SK-N-SH (cell line): ENCODE results near the gene TTC21A. TPM values are rescaled to one million over a fixed set of nuclear protein-coding genes. Genes with fewer than 3 reads are reported as not detected.

Experiments used
- CTCF ChIA-PET: fragments of 300-600, 350-600 bp; formaldehyde crosslinking; extraction: SDS; loops from one replicate; lab custom pipeline; 2021; lab: Yijun Ruan, JAX
- POLR2A ChIA-PET: fragments of 350-600 bp; sonication (Branson Sonifier 250); formaldehyde crosslinking; extraction: SDS; loops from one replicate; lab custom pipeline; 2020; ENCODE audit warnings: antibody characterized with exemption, inconsistent platforms; lab: Yijun Ruan, JAX
- DNase-seq: peaks from one replicate; pipeline ENCODE4 v3.0.0; 2012
- H2AFZ ChIP-seq: fragments of 200-600 bp; sonication (generic); 2 replicates; pipeline ENCODE4 v1.8.1; 2016; ENCODE audit warnings: antibody characterized with exemption, mild to moderate bottlenecking, low read depth
- H3F3A ChIP-seq: fragments of 200-600 bp; sonication (generic); replicated peaks from 2 replicates; pipeline ENCODE3; 2016; ENCODE audit warnings: antibody characterized with exemption, mild to moderate bottlenecking; ENCODE audit not compliant: insufficient read depth
- H3K27ac ChIP-seq, 2 experiments: fragments of 200-500 bp in 1 of 2; fragments of 200-600 bp in 1 of 2; sonication (Bioruptor generic) in 1 of 2; sonication (generic), shearing (Covaris generic) in 1 of 2; 2 replicates each; pipeline versions ENCODE4 v1.5.1 to v1.6.1; 2014 to 2016; ENCODE audit warnings: low read depth in 2 of 2, inconsistent platforms in 1 of 2, low read length in 1 of 2, mild to moderate bottlenecking in 1 of 2, mixed read lengths in 1 of 2
- H3K27me3 ChIP-seq: fragments of 200-600 bp; sonication (generic), shearing (Covaris generic); 2 replicates; pipeline ENCODE4 v1.6.1; 2016; ENCODE audit warnings: mixed run types; ENCODE audit not compliant: insufficient read depth
- H3K36me3 ChIP-seq, 2 experiments: fragments of 200-500 bp in 1 of 2; fragments of 200-600 bp in 1 of 2; sonication (Bioruptor generic) in 1 of 2; sonication (generic) in 1 of 2; replicated peaks in 1 of 2; 2 replicates each; pipeline versions ENCODE3 to v1.5.1; 2014 to 2016; ENCODE audit warnings: low read length in 1 of 2, mild to moderate bottlenecking in 1 of 2; ENCODE audit not compliant: insufficient read depth in 2 of 2, control insufficient read depth in 1 of 2
- H3K4me1 ChIP-seq, 2 experiments: fragments of 200-500 bp in 1 of 2; fragments of 200-600 bp in 1 of 2; sonication (Bioruptor generic) in 1 of 2; sonication (generic), shearing (Covaris generic) in 1 of 2; 2 replicates each; pipeline versions ENCODE4 v1.5.1 to v1.6.1; 2014 to 2016; ENCODE audit warnings: low read depth in 1 of 2, low read length in 1 of 2, mixed run types in 1 of 2; ENCODE audit not compliant: insufficient read depth in 2 of 2, control insufficient read depth in 1 of 2
- H3K4me2 ChIP-seq: fragments of 200-600 bp; sonication (generic), shearing (Covaris generic); 2 replicates; pipeline ENCODE4 v1.6.1; 2017; ENCODE audit warnings: mixed run types
- H3K4me3 ChIP-seq, 2 experiments: fragments of 200-500 bp in 1 of 2; fragments of 200-600 bp in 1 of 2; sonication (Bioruptor generic) in 1 of 2; sonication (generic), shearing (Covaris generic) in 1 of 2; 2 replicates each; pipeline versions ENCODE4 v1.5.1 to v1.8.1; 2014 to 2016; ENCODE audit warnings: low read depth in 2 of 2, inconsistent platforms in 1 of 2, low read length in 1 of 2, mild to moderate bottlenecking in 1 of 2, mixed read lengths in 1 of 2, moderate library complexity in 1 of 2
- H3K79me2 ChIP-seq: fragments of 200-600 bp; sonication (generic); 2 replicates; pipeline ENCODE4 v1.8.1; 2017; ENCODE audit warnings: mild to moderate bottlenecking; ENCODE audit not compliant: insufficient read depth
- H3K9ac ChIP-seq: fragments of 200-600 bp; sonication (generic); 2 replicates; pipeline ENCODE4 v1.6.1; 2017; ENCODE audit warnings: mixed run types
- H3K9me2 ChIP-seq: fragments of 200-600 bp; sonication (generic); 2 replicates; pipeline ENCODE4 v1.6.1; 2017; ENCODE audit warnings: mixed run types
- H3K9me3 ChIP-seq: fragments of 200-600 bp; sonication (generic); 2 replicates; pipeline ENCODE4 v1.6.1; 2017; ENCODE audit warnings: mixed run types, mild to moderate bottlenecking, moderate library complexity
- H4K20me1 ChIP-seq: fragments of 200-600 bp; sonication (generic); 2 replicates; pipeline ENCODE4 v1.6.1; 2017; ENCODE audit warnings: mild to moderate bottlenecking, mixed run types; ENCODE audit not compliant: insufficient read depth
- CHD2 ChIP-seq: fragments of 150-350 bp; IDR thresholded peaks from 2 replicates; pipeline ENCODE4 v1.6.1; 2018; ENCODE audit warnings: low read length; ENCODE audit not compliant: partially characterized antibody
- FOXM1 ChIP-seq: IDR thresholded peaks from 2 replicates; pipeline ENCODE4 v1.4.0; 2012; ENCODE audit warnings: low read depth, mild to moderate bottlenecking
- GABPA ChIP-seq: IDR thresholded peaks from 2 replicates; pipeline ENCODE4 v1.4.0; 2012; ENCODE audit warnings: low read depth, mild to moderate bottlenecking
- JUND ChIP-seq: IDR thresholded peaks from 2 replicates; pipeline ENCODE4 v1.4.0; 2012
- NRF1 ChIP-seq: IDR thresholded peaks from 2 replicates; pipeline ENCODE4 v1.6.1; 2012; ENCODE audit warnings: low read depth, mild to moderate bottlenecking, low read length
- RCOR1 ChIP-seq: fragments of 150-350 bp; IDR thresholded peaks from 2 replicates; pipeline ENCODE4 v1.6.1; 2017; ENCODE audit warnings: antibody characterized with exemption, low read length
- TAF1 ChIP-seq: IDR thresholded peaks from 2 replicates; pipeline ENCODE4 v1.6.1; 2012; ENCODE audit warnings: low read depth, mild to moderate bottlenecking, low read length, moderate library complexity, borderline replicate concordance
- TEAD4 ChIP-seq: IDR thresholded peaks from 2 replicates; pipeline ENCODE4 v1.4.0; 2012; ENCODE audit warnings: mild to moderate bottlenecking, borderline replicate concordance; ENCODE audit not compliant: insufficient read depth
- YY1 ChIP-seq: IDR thresholded peaks from 2 replicates; pipeline ENCODE4 v1.4.0; 2012; ENCODE audit warnings: low read depth, mild to moderate bottlenecking
- WGBS: methylation state at CpG from one replicate; pipeline ENCODE4 v1.1.6; 2017; ENCODE audit warnings: low lambda C conversion rate; 5-methylcytosine and 5-hydroxymethylcytosine counted together
- polyA plus RNA-seq, 3 experiments: library from polyadenylated mRNA; depleted of rRNA; stranded (reverse); fragments of >200 nt; gene quantifications; 2 replicates each; pipeline ENCODE4 v1.2.3, GENCODE V29; 2012
- TF ChIP-seq, protein P1 (sequence below): IDR thresholded peaks from 2 replicates; pipeline ENCODE4 v1.4.0; 2012; ENCODE audit warnings: low read depth, borderline replicate concordance
- TF ChIP-seq, protein P2 (sequence below): fragments of 200-600 bp; sonication (generic); IDR thresholded peaks from 2 replicates; pipeline ENCODE4 v1.6.1; 2017; ENCODE audit warnings: antibody characterized with exemption, mild to moderate bottlenecking, moderate library complexity

Gene TTC21A
- polyA plus RNA-seq, 1 of the 3 experiments (the other 2 are of a cell fraction), result 3.9 TPM

DNA sequence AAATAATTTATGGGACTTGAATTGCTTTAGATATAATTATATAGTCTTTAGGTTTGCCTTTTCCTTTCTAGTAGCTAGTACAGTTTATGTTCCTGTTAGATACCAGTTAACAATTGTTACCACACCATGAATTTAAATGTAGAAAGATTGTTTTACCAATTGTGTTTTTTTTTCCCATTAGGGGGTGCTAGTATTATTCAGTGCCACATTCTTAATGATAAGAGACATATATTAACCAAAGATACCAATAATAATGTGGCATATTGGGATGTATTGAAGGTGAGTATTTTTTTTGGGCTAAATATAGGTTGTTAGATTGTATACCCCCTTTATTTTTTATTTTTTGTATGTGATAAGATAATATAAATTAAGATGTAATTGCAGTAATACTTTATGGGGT, 27.9 kb upstream of the TTC21A start:
- no peak overlapping the region for H3K4me3 ChIP-seq
- H3K4me1 ChIP-seq, result no peaks in the 10 kb centered on the region
- H3K79me2 ChIP-seq, result no peaks in the 10 kb centered on the region
- no peak overlapping the region for H3K4me2 ChIP-seq
- no peaks in the 10 kb centered on the region for H3K27me3 ChIP-seq
- H4K20me1 ChIP-seq, result no peaks in the 10 kb centered on the region
- no peaks in the 10 kb centered on the region for H3K9me3 ChIP-seq
- no peak overlapping the region for H2AFZ ChIP-seq
- CTCF ChIA-PET, result interaction anchor here (0.6 to 2.7 kb wide), 5 partner anchors 11 to 213 kb away, joined by 3 to 11 read pairs (median 4); no protein-coding TSS in a partner anchor
- POLR2A ChIA-PET, result no interaction called here
- no peaks in the 10 kb centered on the region for H3K9me2 ChIP-seq
- no peak for TF ChIP-seq NRF1
- no peak for TF ChIP-seq TAF1
- no peak for TF ChIP-seq RCOR1
- H3F3A ChIP-seq, result no peaks in the 10 kb centered on the region
- H3K27ac ChIP-seq, result no peak overlapping the region
- peaks cover 41 to 63% of the 10 kb centered on the region in 2 experiments for H3K36me3 ChIP-seq
- no peak overlapping the region for H3K9ac ChIP-seq
- no peak for DNase-seq

DNA sequence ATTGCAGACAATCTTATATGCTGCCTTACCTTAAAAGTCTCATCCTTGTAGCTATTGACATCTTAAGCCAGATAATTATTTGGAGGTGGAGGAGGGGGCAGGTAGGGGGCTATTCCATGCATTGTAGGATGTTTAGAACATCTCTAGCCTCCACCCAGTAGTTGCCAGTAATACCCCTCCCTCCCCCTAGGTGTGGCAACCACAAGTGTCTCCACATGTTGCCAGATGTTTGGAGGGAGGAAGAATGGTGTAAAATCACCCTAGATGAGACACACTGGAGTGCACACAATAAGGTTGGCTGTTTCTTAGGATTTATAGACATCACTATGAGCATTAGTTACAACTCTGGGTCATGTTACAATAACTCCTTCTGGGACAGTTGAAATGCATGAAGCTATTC, 27.5 kb upstream of the TTC21A start:
- H3K27me3 ChIP-seq, result no peaks in the 10 kb centered on the region
- no peak overlapping the region for H3K9ac ChIP-seq
- no peaks in the 10 kb centered on the region for H3K9me2 ChIP-seq
- POLR2A ChIA-PET, result no interaction called here
- H3K4me2 ChIP-seq, result no peak overlapping the region
- no peaks in the 10 kb centered on the region for H3F3A ChIP-seq
- TF ChIP-seq, protein P1, sequence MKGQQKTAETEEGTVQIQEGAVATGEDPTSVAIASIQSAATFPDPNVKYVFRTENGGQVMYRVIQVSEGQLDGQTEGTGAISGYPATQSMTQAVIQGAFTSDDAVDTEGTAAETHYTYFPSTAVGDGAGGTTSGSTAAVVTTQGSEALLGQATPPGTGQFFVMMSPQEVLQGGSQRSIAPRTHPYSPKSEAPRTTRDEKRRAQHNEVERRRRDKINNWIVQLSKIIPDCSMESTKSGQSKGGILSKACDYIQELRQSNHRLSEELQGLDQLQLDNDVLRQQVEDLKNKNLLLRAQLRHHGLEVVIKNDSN, result no peak
- TF ChIP-seq, protein P2, sequence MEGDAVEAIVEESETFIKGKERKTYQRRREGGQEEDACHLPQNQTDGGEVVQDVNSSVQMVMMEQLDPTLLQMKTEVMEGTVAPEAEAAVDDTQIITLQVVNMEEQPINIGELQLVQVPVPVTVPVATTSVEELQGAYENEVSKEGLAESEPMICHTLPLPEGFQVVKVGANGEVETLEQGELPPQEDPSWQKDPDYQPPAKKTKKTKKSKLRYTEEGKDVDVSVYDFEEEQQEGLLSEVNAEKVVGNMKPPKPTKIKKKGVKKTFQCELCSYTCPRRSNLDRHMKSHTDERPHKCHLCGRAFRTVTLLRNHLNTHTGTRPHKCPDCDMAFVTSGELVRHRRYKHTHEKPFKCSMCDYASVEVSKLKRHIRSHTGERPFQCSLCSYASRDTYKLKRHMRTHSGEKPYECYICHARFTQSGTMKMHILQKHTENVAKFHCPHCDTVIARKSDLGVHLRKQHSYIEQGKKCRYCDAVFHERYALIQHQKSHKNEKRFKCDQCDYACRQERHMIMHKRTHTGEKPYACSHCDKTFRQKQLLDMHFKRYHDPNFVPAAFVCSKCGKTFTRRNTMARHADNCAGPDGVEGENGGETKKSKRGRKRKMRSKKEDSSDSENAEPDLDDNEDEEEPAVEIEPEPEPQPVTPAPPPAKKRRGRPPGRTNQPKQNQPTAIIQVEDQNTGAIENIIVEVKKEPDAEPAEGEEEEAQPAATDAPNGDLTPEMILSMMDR, result no peak
- TF ChIP-seq GABPA (no peak), FOXM1 (no peak), YY1 (no peak)
- TF ChIP-seq, all 33 proteins: peak for 0
- CTCF ChIA-PET, result interaction anchor here (0.6 to 1.6 kb wide), 4 partner anchors 12 to 212 kb away, joined by 3 to 11 read pairs (median 4); no protein-coding TSS in a partner anchor
- Histone ChIP-seq H3K79me2 (no peaks in the 10 kb centered on the region), H3K36me3 (peaks cover 42 to 59% of the 10 kb centered on the region in 2 experiments), H3K4me1 (no peaks in the 10 kb centered on the region), H3K27ac (no peak overlapping the region), H3K4me3 (no peak overlapping the region), H2AFZ (no peak overlapping the region), H3K9me3 (no peaks in the 10 kb centered on the region), H4K20me1 (no peaks in the 10 kb centered on the region)
- no peak for DNase-seq

DNA sequence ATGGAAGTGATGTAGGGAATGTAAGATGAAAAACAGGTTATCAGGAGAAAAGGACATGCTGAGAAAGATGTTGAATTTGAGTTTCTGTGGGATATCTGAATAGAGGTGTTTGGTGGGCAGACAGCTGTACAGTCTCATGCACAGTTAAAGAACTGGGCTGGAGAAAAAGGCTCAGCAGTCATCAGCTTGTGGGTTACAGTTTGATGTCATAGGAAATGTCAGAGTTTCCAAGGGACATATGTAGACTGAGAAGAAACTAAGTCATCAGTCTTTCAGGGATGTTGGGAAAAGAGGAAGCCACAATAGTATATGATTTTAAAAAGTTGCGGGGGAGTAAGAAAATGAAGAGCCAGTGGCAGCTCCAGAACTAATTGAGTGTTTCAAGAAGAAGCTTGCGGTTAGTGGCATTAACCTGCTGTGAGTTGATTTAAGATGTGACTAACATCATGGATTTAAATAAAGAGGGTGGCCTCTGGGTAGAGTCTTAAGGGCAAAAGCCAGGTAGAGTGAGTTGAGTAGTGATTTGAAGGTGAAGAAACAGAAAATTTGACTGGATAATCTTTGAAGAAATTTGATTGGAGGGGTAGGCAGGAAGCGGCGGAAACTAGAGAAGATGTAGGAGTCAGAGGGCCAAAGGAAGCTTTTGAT, 24.7 kb upstream of the TTC21A start:
- Histone ChIP-seq H3K4me3 (no peak overlapping the region), H3K9me3 (no peaks in the 10 kb centered on the region), H3K36me3 (peaks cover 46 to 57% of the 10 kb centered on the region in 2 experiments), H3K27me3 (no peaks in the 10 kb centered on the region), H3K4me1 (no peaks in the 10 kb centered on the region), H3K79me2 (no peaks in the 10 kb centered on the region), H3K4me2 (no peak overlapping the region), H3K27ac (no peak overlapping the region), H2AFZ (no peak overlapping the region), H3K9ac (no peak overlapping the region), H4K20me1 (no peaks in the 10 kb centered on the region), H3K9me2 (no peaks in the 10 kb centered on the region), H3F3A (no peaks in the 10 kb centered on the region)
- no peak for DNase-seq
- ChIA-PET CTCF (interaction anchor here (1.2 to 1.5 kb wide), 3 partner anchors 16 to 206 kb away, joined by 3 to 4 read pairs (median 3); no protein-coding TSS in a partner anchor), POLR2A (no interaction called here)
- no peak for TF ChIP-seq TAF1
- TF ChIP-seq CHD2, result no peak
- TF ChIP-seq TEAD4, result no peak
- TF ChIP-seq JUND, result no peak
- 100% methylated on average over 4 of the region's 4 CpGs for whole genome bisulfite sequencing
